ENCODE results near the gene CYP4B1. TPM values are rescaled to one million over a fixed set of nuclear protein-coding genes. Genes with fewer than 3 reads are reported as not detected.

CYP4B1 gene
- total RNA-seq, 1 donor from 2014 or later, result not detected

DNA sequence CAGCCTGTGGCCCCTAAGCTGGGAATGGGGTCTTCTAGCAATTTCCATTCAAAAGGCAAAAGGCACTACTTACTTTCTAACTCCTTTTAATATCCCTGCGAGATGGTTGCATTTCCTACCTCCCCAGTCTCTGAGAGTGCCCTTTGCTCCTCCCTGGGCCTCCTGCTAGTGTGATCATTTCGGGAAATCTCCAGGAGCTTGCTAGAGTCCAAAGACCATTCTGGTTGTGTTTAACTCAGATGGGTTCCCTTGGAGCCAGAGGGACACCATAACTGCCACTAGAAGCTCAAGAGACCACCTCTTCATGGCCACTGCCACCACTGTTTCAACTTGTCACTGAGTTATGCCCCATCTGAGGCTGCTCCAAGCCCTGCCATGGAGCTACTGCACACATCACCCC is 34.4 kb upstream of the CYP4B1 start:
- DNase-seq (ENCODE audit: low spot score), result no peak
- no peaks in the 10 kb centered on the region for H3K4me1 Mint-ChIP-seq (ENCODE audit: low read depth)
- H3K4me3 Mint-ChIP-seq (ENCODE audit: unreplicated experiment), result no peak overlapping the region
- peaks cover 8% of the 10 kb centered on the region for H3K9me3 Mint-ChIP-seq (ENCODE audit: low read depth)
- peaks cover 3% of the 10 kb centered on the region for H3K36me3 Mint-ChIP-seq (ENCODE audit: low read depth)
- peaks cover 28% of the 10 kb centered on the region for H3K27me3 Mint-ChIP-seq (ENCODE audit: low read depth)
- TF ChIP-seq, protein P1, sequence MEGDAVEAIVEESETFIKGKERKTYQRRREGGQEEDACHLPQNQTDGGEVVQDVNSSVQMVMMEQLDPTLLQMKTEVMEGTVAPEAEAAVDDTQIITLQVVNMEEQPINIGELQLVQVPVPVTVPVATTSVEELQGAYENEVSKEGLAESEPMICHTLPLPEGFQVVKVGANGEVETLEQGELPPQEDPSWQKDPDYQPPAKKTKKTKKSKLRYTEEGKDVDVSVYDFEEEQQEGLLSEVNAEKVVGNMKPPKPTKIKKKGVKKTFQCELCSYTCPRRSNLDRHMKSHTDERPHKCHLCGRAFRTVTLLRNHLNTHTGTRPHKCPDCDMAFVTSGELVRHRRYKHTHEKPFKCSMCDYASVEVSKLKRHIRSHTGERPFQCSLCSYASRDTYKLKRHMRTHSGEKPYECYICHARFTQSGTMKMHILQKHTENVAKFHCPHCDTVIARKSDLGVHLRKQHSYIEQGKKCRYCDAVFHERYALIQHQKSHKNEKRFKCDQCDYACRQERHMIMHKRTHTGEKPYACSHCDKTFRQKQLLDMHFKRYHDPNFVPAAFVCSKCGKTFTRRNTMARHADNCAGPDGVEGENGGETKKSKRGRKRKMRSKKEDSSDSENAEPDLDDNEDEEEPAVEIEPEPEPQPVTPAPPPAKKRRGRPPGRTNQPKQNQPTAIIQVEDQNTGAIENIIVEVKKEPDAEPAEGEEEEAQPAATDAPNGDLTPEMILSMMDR (IDR thresholded peaks at IDR 0.05), result no peak
- H3K27ac Mint-ChIP-seq (ENCODE audit: unreplicated experiment), result no peak overlapping the region

DNA sequence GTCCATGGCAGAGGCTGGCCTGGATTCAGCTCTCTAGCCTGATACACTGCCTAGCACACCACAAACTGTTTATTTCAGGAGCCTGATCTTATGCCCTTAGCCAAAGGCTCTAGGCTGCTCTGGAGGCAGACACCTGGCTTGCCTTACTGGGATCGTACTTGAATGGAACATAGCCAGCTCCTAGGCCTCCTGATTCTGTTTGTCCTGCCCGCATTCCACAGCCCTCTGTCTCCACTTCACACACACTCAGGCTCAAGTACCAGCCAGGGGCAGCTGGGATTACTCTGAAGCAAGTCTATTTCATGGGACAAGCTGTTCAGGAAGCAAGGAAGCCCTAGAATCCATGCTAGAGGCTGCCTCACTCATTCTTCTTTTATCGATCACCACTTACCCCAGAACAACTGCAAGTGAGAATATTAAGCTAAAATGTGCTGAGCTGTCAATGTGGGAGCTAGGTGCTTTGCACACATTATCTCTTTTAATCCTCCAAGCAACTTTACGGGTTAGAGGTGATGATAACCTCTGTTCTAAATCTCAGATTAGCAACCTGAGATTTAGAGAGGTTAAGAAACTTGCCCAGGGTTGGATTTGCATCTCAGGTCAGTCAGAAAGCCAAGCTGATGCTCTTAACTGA is 31.1 kb upstream of the CYP4B1 start:
- Mint-ChIP-seq H3K4me1 (ENCODE audit: low read depth) (no peaks in the 10 kb centered on the region), H3K27ac (ENCODE audit: unreplicated experiment) (no peak overlapping the region), H3K9me3 (ENCODE audit: low read depth) (peaks cover 28% of the 10 kb centered on the region), H3K36me3 (ENCODE audit: low read depth) (no peaks in the 10 kb centered on the region), H3K27me3 (ENCODE audit: low read depth) (peaks cover 12% of the 10 kb centered on the region), H3K4me3 (ENCODE audit: unreplicated experiment) (no peak overlapping the region)
- TF ChIP-seq, protein P1 (IDR thresholded peaks at IDR 0.05), result no peak
- DNase-seq (ENCODE audit: low spot score), result no peak

DNA sequence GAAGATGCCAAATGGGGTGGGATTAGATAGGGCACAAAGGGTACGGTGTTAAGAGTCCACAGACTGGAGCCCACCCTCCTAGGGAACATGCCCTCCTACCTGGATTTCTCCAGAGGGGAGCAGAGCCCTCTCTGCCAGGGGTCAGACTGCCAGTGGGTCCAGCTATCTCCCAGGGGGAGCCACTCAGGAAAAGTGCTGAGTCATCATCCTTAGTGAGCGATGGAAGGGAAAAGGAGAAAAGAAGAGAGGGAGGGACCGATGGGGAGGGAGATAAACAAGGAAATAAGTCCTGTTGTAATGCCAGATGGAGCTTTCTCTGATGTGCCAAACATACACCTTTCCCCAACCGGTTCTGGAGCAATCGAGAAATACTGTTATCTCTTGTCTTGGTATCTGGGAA is 30.4 kb upstream of the CYP4B1 start:
- no peak overlapping the region for H3K4me3 Mint-ChIP-seq (ENCODE audit: unreplicated experiment)
- no peaks in the 10 kb centered on the region for H3K36me3 Mint-ChIP-seq (ENCODE audit: low read depth)
- TF ChIP-seq, protein P1 (IDR thresholded peaks at IDR 0.05), result no peak
- peaks cover 6% of the 10 kb centered on the region for H3K27me3 Mint-ChIP-seq (ENCODE audit: low read depth)
- H3K9me3 Mint-ChIP-seq (ENCODE audit: low read depth), result peaks cover 28% of the 10 kb centered on the region
- H3K27ac Mint-ChIP-seq (ENCODE audit: unreplicated experiment), result no peak overlapping the region
- DNase-seq (ENCODE audit: low spot score), result no peak
- no peaks in the 10 kb centered on the region for H3K4me1 Mint-ChIP-seq (ENCODE audit: low read depth)

DNA sequence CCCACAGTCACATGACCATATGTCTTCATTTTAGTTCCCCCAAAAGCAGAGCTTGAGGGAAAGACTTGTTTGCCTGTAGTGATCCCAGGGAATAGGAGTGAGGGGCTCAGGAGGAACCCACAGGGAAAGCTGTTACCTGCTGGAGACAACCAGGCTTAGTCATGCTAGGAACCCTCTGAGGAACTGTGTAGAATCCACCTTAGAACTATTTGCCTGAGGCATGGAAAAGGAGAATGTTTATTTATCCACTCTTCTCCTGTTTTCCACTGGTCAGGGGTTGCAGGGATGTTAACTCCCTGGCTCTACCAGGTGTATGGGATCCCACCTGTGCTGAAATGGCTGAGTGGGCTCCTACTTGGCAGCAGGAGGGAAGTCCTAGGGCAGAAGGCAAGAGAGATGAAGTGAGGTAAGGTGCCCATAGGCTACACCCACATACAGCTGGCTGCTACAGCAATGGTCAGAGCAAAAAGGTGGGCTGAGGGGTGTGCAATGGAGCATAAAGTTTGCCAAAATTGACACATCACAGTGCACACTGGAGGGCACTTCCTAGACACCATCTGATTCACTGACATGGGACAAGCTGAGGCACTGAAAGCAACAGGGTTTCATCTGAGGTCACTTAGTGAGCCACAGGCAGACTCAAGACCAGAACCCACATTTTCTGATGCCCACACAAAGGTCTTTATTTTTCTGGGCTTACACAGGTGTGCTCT is 29.7 kb upstream of the CYP4B1 start:
- no peak for DNase-seq (ENCODE audit: low spot score)
- H3K36me3 Mint-ChIP-seq (ENCODE audit: low read depth), result no peaks in the 10 kb centered on the region
- H3K27me3 Mint-ChIP-seq (ENCODE audit: low read depth), result peaks cover 6% of the 10 kb centered on the region
- H3K4me1 Mint-ChIP-seq (ENCODE audit: low read depth), result no peaks in the 10 kb centered on the region
- TF ChIP-seq, protein P1 (IDR thresholded peaks at IDR 0.05), result no peak
- H3K9me3 Mint-ChIP-seq (ENCODE audit: low read depth), result peaks cover 30% of the 10 kb centered on the region
- no peak overlapping the region for H3K4me3 Mint-ChIP-seq (ENCODE audit: unreplicated experiment)
- H3K27ac Mint-ChIP-seq (ENCODE audit: unreplicated experiment), result no peak overlapping the region

- Mint-ChIP-seq H3K36me3 (ENCODE audit: low read depth) (no peaks in the 10 kb centered on the region), H3K27me3 (ENCODE audit: low read depth) (peaks cover 3% of the 10 kb centered on the region), H3K9me3 (ENCODE audit: low read depth) (peaks cover 35% of the 10 kb centered on the region), H3K4me1 (ENCODE audit: low read depth) (no peaks in the 10 kb centered on the region), H3K4me3 (ENCODE audit: unreplicated experiment) (no peak overlapping the region), H3K27ac (ENCODE audit: unreplicated experiment) (no peak overlapping the region)
- TF ChIP-seq, protein P1 (IDR thresholded peaks at IDR 0.05), result no peak
- DNase-seq (ENCODE audit: low spot score), result no peak
These were observed 28.3 kb upstream of the CYP4B1 start for GRCh38 chr1:46770541-46770940.

Data from chondrocyte (in vitro differentiated cells).